Body of pancreas (tissue), 4 donors: Measurements from ENCODE around the gene PARL. TPM values are rescaled to one million over a fixed set of nuclear protein-coding genes. Genes with fewer than 3 reads are reported as not detected.

ENCODE experiments used
- ATAC-seq: fragments of 150-250 bp; one replicate; pipeline ENCODE4 v1.9.1; 2016
- DNase-seq, 4 donors: peaks; one replicate each; pipeline ENCODE4 v3.0.0-alpha.2; 2019
- H3K27ac ChIP-seq, 4 donors: fragments of 200-600 bp; sonication (generic); 1 replicate in 3 of 4; 2 replicates in 1 of 4; pipeline versions ENCODE4 v1.5.1 to v1.6.1; 2016 to 2019; ENCODE audit warnings: mild to moderate bottlenecking in 1 of 4, mixed read lengths in 1 of 4, moderate library complexity in 1 of 4
- H3K27me3 ChIP-seq, 2 donors: fragments of 200-600 bp; sonication (generic); one replicate each; pipeline ENCODE4 v1.6.0; 2016; ENCODE audit warnings: mild to moderate bottlenecking in 1 of 2
- H3K36me3 ChIP-seq, 2 donors: fragments of 200-600 bp; sonication (generic); replicated peaks in 1 of 2; 2 replicates each; pipeline ENCODE4 v1.5.1; 2016; ENCODE audit warnings: low read depth in 2 of 2; ENCODE audit not compliant: insufficient read depth in 1 of 2
- H3K4me1 ChIP-seq: fragments of 200-600 bp; sonication (generic); one replicate; pipeline ENCODE4 v1.6.0; 2016
- H3K4me3 ChIP-seq, 2 donors: fragments of 200-600 bp; sonication (generic); 1 replicate in 1 of 2; 2 replicates in 1 of 2; pipeline ENCODE4 v1.5.1; 2016 to 2019
- H3K9me3 ChIP-seq, 3 donors: fragments of 200-600 bp; sonication (generic); 1 replicate in 2 of 3; 2 replicates in 1 of 3; pipeline ENCODE4 v1.5.1; 2016
- CTCF ChIP-seq, 7 experiments: fragments of 450-650 bp in 4 of 7; fragments of 200-600 bp in 3 of 7; sonication (generic) in 3 of 7; IDR thresholded peaks; one replicate each; pipeline ENCODE4 v1.5.1; 2016 to 2019; ENCODE audit warnings: antibody characterized with exemption in 7 of 7
- POLR2A ChIP-seq, 3 donors: fragments of 450-650 bp; IDR thresholded peaks; one replicate each; pipeline ENCODE4 v1.6.1; 2016; ENCODE audit warnings: antibody characterized with exemption in 3 of 3, mild to moderate bottlenecking in 2 of 3
- WGBS, 2 donors: methylation state at CpG; one replicate each; pipeline ENCODE4 v1.1.5; 2017; 5-methylcytosine and 5-hydroxymethylcytosine counted together
- intact Hi-C: fragments of 100-400 bp; cut with DNase I; formaldehyde crosslinking; loops from one replicate; pipeline ENCODE4 v1.15.1; 2023
- total RNA-seq, 2 donors: library from RNA; depleted of rRNA; stranded (reverse); fragments of >200 nt; gene quantifications; one replicate each; pipeline ENCODE4 v1.1.0, GENCODE V29; 2016

PARL gene
- total RNA-seq, 2 donors from 2014 or later, result 25.4 to 34.6 TPM

- no peak overlapping the region for H3K27ac ChIP-seq
- H3K27me3 ChIP-seq, result no peaks in the 10 kb centered on the region
- ATAC-seq, result no peak
- DNase-seq, result no peak
- peaks cover 4 to 18% of the 10 kb centered on the region in 2 donors for H3K36me3 ChIP-seq
- TF ChIP-seq POLR2A (IDR thresholded peaks at IDR 0.05) (no peak), CTCF (IDR thresholded peaks at IDR 0.05) (no peak)
- H3K4me3 ChIP-seq, result no peak overlapping the region
- WGBS, 2 donors, result 86 to 87% methylated on average over 4 of the region's 4 CpGs
- intact Hi-C loops, result no loop called here
- H3K4me1 ChIP-seq, result peaks cover 5% of the 10 kb centered on the region
- no peaks in the 10 kb centered on the region for H3K9me3 ChIP-seq
Measured at GRCh38 chr3:183845090-183845489, 39.6 kb downstream of the PARL start.

- ATAC-seq (no peak), DNase-seq (no peak)
- H3K9me3 ChIP-seq, result no peaks in the 10 kb centered on the region
- intact Hi-C loops, result no loop called here
- peaks cover 4 to 22% of the 10 kb centered on the region in 2 donors for H3K36me3 ChIP-seq
- no peak overlapping the region for H3K27ac ChIP-seq
- H3K27me3 ChIP-seq, result no peaks in the 10 kb centered on the region
- H3K4me3 ChIP-seq, result no peak overlapping the region
- TF ChIP-seq CTCF (IDR thresholded peaks at IDR 0.05), result no peak
- TF ChIP-seq POLR2A (IDR thresholded peaks at IDR 0.05), result no peak
- H3K4me1 ChIP-seq, result peaks cover 5% of the 10 kb centered on the region
- 80 to 92% methylated on average over 2 of the region's 2 CpGs for WGBS, 2 donors
Measured at GRCh38 chr3:183844606-183845005, 40.1 kb downstream of the PARL start.

- peaks cover 4 to 20% of the 10 kb centered on the region in 2 donors for H3K36me3 ChIP-seq
- WGBS, 2 donors, result 94 to 99% methylated on average over 4 of the region's 4 CpGs
- no peak for ATAC-seq
- no peaks in the 10 kb centered on the region for H3K27me3 ChIP-seq
- H3K4me1 ChIP-seq, result no peaks in the 10 kb centered on the region
- intact Hi-C loops, result no loop called here
- H3K27ac ChIP-seq, result no peak overlapping the region
- no peaks in the 10 kb centered on the region for H3K9me3 ChIP-seq
- TF ChIP-seq CTCF (IDR thresholded peaks at IDR 0.05) (no peak), POLR2A (IDR thresholded peaks at IDR 0.05) (no peak)
- H3K4me3 ChIP-seq, result no peak overlapping the region
- DNase-seq, result no peak
Measured at GRCh38 chr3:183839751-183840150, 44.9 kb downstream of the PARL start.

DNA sequence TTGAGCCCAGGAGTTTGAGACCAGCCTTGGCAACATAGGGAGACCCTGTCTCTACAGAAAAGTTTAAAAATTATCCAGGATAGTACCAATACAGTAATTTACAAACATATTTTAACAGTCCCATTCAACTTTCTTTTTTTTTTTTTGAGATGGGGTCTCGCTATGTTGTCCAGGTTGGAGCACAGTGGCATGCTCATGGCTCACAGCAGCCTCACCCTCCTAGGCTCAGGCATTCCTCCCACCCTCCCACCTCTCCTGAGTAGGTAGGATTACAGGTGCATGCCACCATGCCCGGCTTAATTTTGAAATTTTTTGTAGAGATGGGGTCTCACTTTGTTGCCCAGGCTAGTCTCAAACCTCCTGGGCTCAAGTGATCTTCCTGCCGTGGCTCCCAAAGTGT is 46.8 kb downstream of the PARL start:
- 98 to 100% methylated on average over 3 of the region's 3 CpGs for WGBS, 2 donors
- no peaks in the 10 kb centered on the region for H3K27me3 ChIP-seq
- no peak for ATAC-seq
- no peak overlapping the region for H3K27ac ChIP-seq
- TF ChIP-seq CTCF (IDR thresholded peaks at IDR 0.05) (no peak), POLR2A (IDR thresholded peaks at IDR 0.05) (no peak)
- peaks cover 8 to 26% of the 10 kb centered on the region in 2 donors for H3K36me3 ChIP-seq
- no peak overlapping the region for H3K4me3 ChIP-seq
- no peaks in the 10 kb centered on the region for H3K4me1 ChIP-seq
- intact Hi-C loops, result no loop called here
- H3K9me3 ChIP-seq, result no peaks in the 10 kb centered on the region
- DNase-seq, result no peak

- Histone ChIP-seq H3K27ac (no peak overlapping the region), H3K27me3 (no peaks in the 10 kb centered on the region), H3K9me3 (no peaks in the 10 kb centered on the region), H3K4me1 (no peaks in the 10 kb centered on the region), H3K36me3 (peaks cover 8 to 28% of the 10 kb centered on the region in 2 donors), H3K4me3 (no peak overlapping the region)
- DNase-seq (no peak), ATAC-seq (no peak)
- 91 to 94% methylated on average over 9 of the region's 9 CpGs for WGBS, 2 donors
- intact Hi-C loops, result no loop called here
- no peak for TF ChIP-seq CTCF (IDR thresholded peaks at IDR 0.05)
- no peak for TF ChIP-seq POLR2A (IDR thresholded peaks at IDR 0.05)
Measured at GRCh38 chr3:183837390-183837789, 47.3 kb downstream of the PARL start.
